SK-N-SH (cell line): ENCODE measurements around the gene TGM2. TPM values are rescaled to one million over a fixed set of nuclear protein-coding genes. Genes with fewer than 3 reads are reported as not detected.

ENCODE experiments used
- CTCF ChIA-PET: fragments of 300-600, 350-600 bp; formaldehyde crosslinking; extraction: SDS; loops from one replicate; lab custom pipeline; 2021; lab: Yijun Ruan, JAX
- POLR2A ChIA-PET: fragments of 350-600 bp; sonication (Branson Sonifier 250); formaldehyde crosslinking; extraction: SDS; loops from one replicate; lab custom pipeline; 2020; ENCODE audit warnings: antibody characterized with exemption, inconsistent platforms; lab: Yijun Ruan, JAX
- DNase-seq: peaks from one replicate; pipeline ENCODE4 v3.0.0; 2012
- H2AFZ ChIP-seq: fragments of 200-600 bp; sonication (generic); 2 replicates; pipeline ENCODE4 v1.8.1; 2016; ENCODE audit warnings: antibody characterized with exemption, mild to moderate bottlenecking, low read depth
- H3F3A ChIP-seq: fragments of 200-600 bp; sonication (generic); replicated peaks from 2 replicates; pipeline ENCODE3; 2016; ENCODE audit warnings: antibody characterized with exemption, mild to moderate bottlenecking; ENCODE audit not compliant: insufficient read depth
- H3K27ac ChIP-seq, 2 experiments: fragments of 200-500 bp in 1 of 2; fragments of 200-600 bp in 1 of 2; sonication (Bioruptor generic) in 1 of 2; sonication (generic), shearing (Covaris generic) in 1 of 2; 2 replicates each; pipeline versions ENCODE4 v1.5.1 to v1.6.1; 2014 to 2016; ENCODE audit warnings: low read depth in 2 of 2, inconsistent platforms in 1 of 2, low read length in 1 of 2, mild to moderate bottlenecking in 1 of 2, mixed read lengths in 1 of 2
- H3K27me3 ChIP-seq: fragments of 200-600 bp; sonication (generic), shearing (Covaris generic); 2 replicates; pipeline ENCODE4 v1.6.1; 2016; ENCODE audit warnings: mixed run types; ENCODE audit not compliant: insufficient read depth
- H3K36me3 ChIP-seq, 2 experiments: fragments of 200-500 bp in 1 of 2; fragments of 200-600 bp in 1 of 2; sonication (Bioruptor generic) in 1 of 2; sonication (generic) in 1 of 2; replicated peaks in 1 of 2; 2 replicates each; pipeline versions ENCODE3 to v1.5.1; 2014 to 2016; ENCODE audit warnings: low read length in 1 of 2, mild to moderate bottlenecking in 1 of 2; ENCODE audit not compliant: insufficient read depth in 2 of 2, control insufficient read depth in 1 of 2
- H3K4me1 ChIP-seq, 2 experiments: fragments of 200-500 bp in 1 of 2; fragments of 200-600 bp in 1 of 2; sonication (Bioruptor generic) in 1 of 2; sonication (generic), shearing (Covaris generic) in 1 of 2; 2 replicates each; pipeline versions ENCODE4 v1.5.1 to v1.6.1; 2014 to 2016; ENCODE audit warnings: low read depth in 1 of 2, low read length in 1 of 2, mixed run types in 1 of 2; ENCODE audit not compliant: insufficient read depth in 2 of 2, control insufficient read depth in 1 of 2
- H3K4me2 ChIP-seq: fragments of 200-600 bp; sonication (generic), shearing (Covaris generic); 2 replicates; pipeline ENCODE4 v1.6.1; 2017; ENCODE audit warnings: mixed run types
- H3K4me3 ChIP-seq, 2 experiments: fragments of 200-500 bp in 1 of 2; fragments of 200-600 bp in 1 of 2; sonication (Bioruptor generic) in 1 of 2; sonication (generic), shearing (Covaris generic) in 1 of 2; 2 replicates each; pipeline versions ENCODE4 v1.5.1 to v1.8.1; 2014 to 2016; ENCODE audit warnings: low read depth in 2 of 2, inconsistent platforms in 1 of 2, low read length in 1 of 2, mild to moderate bottlenecking in 1 of 2, mixed read lengths in 1 of 2, moderate library complexity in 1 of 2
- H3K79me2 ChIP-seq: fragments of 200-600 bp; sonication (generic); 2 replicates; pipeline ENCODE4 v1.8.1; 2017; ENCODE audit warnings: mild to moderate bottlenecking; ENCODE audit not compliant: insufficient read depth
- H3K9ac ChIP-seq: fragments of 200-600 bp; sonication (generic); 2 replicates; pipeline ENCODE4 v1.6.1; 2017; ENCODE audit warnings: mixed run types
- H3K9me2 ChIP-seq: fragments of 200-600 bp; sonication (generic); 2 replicates; pipeline ENCODE4 v1.6.1; 2017; ENCODE audit warnings: mixed run types
- H3K9me3 ChIP-seq: fragments of 200-600 bp; sonication (generic); 2 replicates; pipeline ENCODE4 v1.6.1; 2017; ENCODE audit warnings: mixed run types, mild to moderate bottlenecking, moderate library complexity
- H4K20me1 ChIP-seq: fragments of 200-600 bp; sonication (generic); 2 replicates; pipeline ENCODE4 v1.6.1; 2017; ENCODE audit warnings: mild to moderate bottlenecking, mixed run types; ENCODE audit not compliant: insufficient read depth
- EZH2phosphoT487 ChIP-seq: fragments of 200-600 bp; sonication (generic); IDR thresholded peaks from 2 replicates; pipeline ENCODE4 v1.6.1; 2017; ENCODE audit warnings: low read depth, mixed run types, mild to moderate bottlenecking, antibody characterized with exemption, moderate library complexity, borderline replicate concordance
- FOSL2 ChIP-seq: IDR thresholded peaks from 2 replicates; pipeline ENCODE4 v1.4.0; 2012; ENCODE audit warnings: low read depth, mild to moderate bottlenecking, moderate library complexity, borderline replicate concordance
- FOXJ3 ChIP-seq: sonication (generic); formaldehyde crosslinking; IDR thresholded peaks from 2 replicates; pipeline ENCODE4 v1.5.1; 2020; ENCODE audit warnings: mild to moderate bottlenecking, missing genetic modification reagents
- FOXM1 ChIP-seq: IDR thresholded peaks from 2 replicates; pipeline ENCODE4 v1.4.0; 2012; ENCODE audit warnings: low read depth, mild to moderate bottlenecking
- MEF2A ChIP-seq: IDR thresholded peaks from 2 replicates; pipeline ENCODE4 v1.4.0; 2012; ENCODE audit warnings: low read depth, borderline replicate concordance
- MXI1 ChIP-seq: IDR thresholded peaks from 2 replicates; pipeline ENCODE4 v1.6.1; 2012; ENCODE audit warnings: mild to moderate bottlenecking, low read depth, low read length, improper control_type of control experiment
- POLR2AphosphoS5 ChIP-seq: IDR thresholded peaks from 2 replicates; pipeline ENCODE4 v1.6.1; 2012; ENCODE audit warnings: low read depth, low read length
- RAD21 ChIP-seq: IDR thresholded peaks from 2 replicates; pipeline ENCODE4 v1.6.1; 2012; ENCODE audit warnings: mild to moderate bottlenecking, low read length
- RCOR1 ChIP-seq: fragments of 150-350 bp; IDR thresholded peaks from 2 replicates; pipeline ENCODE4 v1.6.1; 2017; ENCODE audit warnings: antibody characterized with exemption, low read length
- RFX5 ChIP-seq: IDR thresholded peaks from 2 replicates; pipeline ENCODE4 v1.6.1; 2012; ENCODE audit warnings: mild to moderate bottlenecking, improper control_type of control experiment, low read length
- TAF1 ChIP-seq: IDR thresholded peaks from 2 replicates; pipeline ENCODE4 v1.6.1; 2012; ENCODE audit warnings: low read depth, mild to moderate bottlenecking, low read length, moderate library complexity, borderline replicate concordance
- TEAD4 ChIP-seq: IDR thresholded peaks from 2 replicates; pipeline ENCODE4 v1.4.0; 2012; ENCODE audit warnings: mild to moderate bottlenecking, borderline replicate concordance; ENCODE audit not compliant: insufficient read depth
- USF1 ChIP-seq: IDR thresholded peaks from 2 replicates; pipeline ENCODE4 v1.4.0; 2012; ENCODE audit warnings: low read depth, borderline replicate concordance
- WGBS: methylation state at CpG from one replicate; pipeline ENCODE4 v1.1.6; 2017; ENCODE audit warnings: low lambda C conversion rate; 5-methylcytosine and 5-hydroxymethylcytosine counted together
- polyA plus RNA-seq, 3 experiments: library from polyadenylated mRNA; depleted of rRNA; stranded (reverse); fragments of >200 nt; gene quantifications; 2 replicates each; pipeline ENCODE4 v1.2.3, GENCODE V29; 2012
- TF ChIP-seq, protein P1 (sequence below): IDR thresholded peaks from 2 replicates; pipeline ENCODE4 v1.6.1; 2012; ENCODE audit warnings: mild to moderate bottlenecking, low read depth, low read length, moderate library complexity
- TF ChIP-seq, protein P2 (sequence below): IDR thresholded peaks from 2 replicates; pipeline ENCODE4; 2012

Gene TGM2
- polyA plus RNA-seq, 1 of the 3 experiments (the other 2 are of a cell fraction), result 676 TPM

- TF ChIP-seq, protein P1, sequence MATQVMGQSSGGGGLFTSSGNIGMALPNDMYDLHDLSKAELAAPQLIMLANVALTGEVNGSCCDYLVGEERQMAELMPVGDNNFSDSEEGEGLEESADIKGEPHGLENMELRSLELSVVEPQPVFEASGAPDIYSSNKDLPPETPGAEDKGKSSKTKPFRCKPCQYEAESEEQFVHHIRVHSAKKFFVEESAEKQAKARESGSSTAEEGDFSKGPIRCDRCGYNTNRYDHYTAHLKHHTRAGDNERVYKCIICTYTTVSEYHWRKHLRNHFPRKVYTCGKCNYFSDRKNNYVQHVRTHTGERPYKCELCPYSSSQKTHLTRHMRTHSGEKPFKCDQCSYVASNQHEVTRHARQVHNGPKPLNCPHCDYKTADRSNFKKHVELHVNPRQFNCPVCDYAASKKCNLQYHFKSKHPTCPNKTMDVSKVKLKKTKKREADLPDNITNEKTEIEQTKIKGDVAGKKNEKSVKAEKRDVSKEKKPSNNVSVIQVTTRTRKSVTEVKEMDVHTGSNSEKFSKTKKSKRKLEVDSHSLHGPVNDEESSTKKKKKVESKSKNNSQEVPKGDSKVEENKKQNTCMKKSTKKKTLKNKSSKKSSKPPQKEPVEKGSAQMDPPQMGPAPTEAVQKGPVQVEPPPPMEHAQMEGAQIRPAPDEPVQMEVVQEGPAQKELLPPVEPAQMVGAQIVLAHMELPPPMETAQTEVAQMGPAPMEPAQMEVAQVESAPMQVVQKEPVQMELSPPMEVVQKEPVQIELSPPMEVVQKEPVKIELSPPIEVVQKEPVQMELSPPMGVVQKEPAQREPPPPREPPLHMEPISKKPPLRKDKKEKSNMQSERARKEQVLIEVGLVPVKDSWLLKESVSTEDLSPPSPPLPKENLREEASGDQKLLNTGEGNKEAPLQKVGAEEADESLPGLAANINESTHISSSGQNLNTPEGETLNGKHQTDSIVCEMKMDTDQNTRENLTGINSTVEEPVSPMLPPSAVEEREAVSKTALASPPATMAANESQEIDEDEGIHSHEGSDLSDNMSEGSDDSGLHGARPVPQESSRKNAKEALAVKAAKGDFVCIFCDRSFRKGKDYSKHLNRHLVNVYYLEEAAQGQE, result no peak
- no peak for TF ChIP-seq MEF2A
- no peak for TF ChIP-seq TAF1
- TF ChIP-seq RAD21, result no peak
- no peak for TF ChIP-seq POLR2AphosphoS5
Measured at GRCh38 chr20:38111366-38112232, 53.5 kb downstream of the TGM2 start (continued).

DNA sequence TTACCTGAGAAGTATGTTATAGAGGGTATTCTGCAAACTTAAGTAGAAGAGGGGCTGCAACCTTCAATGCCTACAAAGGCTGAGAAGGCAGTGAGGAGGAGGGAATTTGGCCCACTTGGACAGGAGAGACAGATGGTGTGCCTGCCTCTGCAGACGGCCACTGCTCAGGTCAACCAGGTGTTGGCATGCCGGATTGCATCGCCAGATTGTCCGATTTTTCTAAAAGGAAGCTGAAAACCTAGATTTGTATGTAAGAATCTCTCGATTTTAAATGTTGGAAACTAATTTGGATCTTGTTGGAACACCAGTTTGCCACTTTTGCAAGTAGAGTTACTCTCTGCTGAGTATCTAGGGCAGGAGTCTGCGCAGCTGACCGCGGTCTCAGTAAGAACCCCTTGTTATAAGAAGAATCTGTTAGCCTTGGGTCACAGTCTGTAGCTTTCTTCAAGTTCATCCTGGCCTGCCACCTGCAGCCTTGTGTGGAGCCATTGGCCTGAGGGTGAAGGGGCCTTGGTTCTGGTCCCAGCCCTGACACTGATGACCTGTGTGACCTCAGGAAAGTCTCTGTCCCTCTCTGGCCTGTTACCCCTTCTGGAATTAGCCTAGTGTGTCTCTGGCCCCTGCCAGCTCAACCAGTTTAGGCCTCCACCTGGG lies 54.4 kb downstream of the TGM2 start:
- Histone ChIP-seq H3K9ac (peak overlapping the region; percentile 22; the same call in 1 of the 2 replicates), H3K27me3 (no peaks in the 10 kb centered on the region), H3K4me1 (peaks cover 41 to 51% of the 10 kb centered on the region in 2 experiments), H3K79me2 (no peaks in the 10 kb centered on the region), H3K9me2 (no peaks in the 10 kb centered on the region), H3K4me2 (peak overlapping the region; percentile 68), H3K36me3 (no peaks in the 10 kb centered on the region), H3K4me3 (no peak overlapping the region), H3K27ac (peak overlapping the region; percentile 96 to 98), H2AFZ (no peak overlapping the region), H3F3A (peaks cover 51% of the 10 kb centered on the region), H3K9me3 (no peaks in the 10 kb centered on the region), H4K20me1 (no peaks in the 10 kb centered on the region; the same call in 1 of the 2 replicates)
- POLR2A ChIA-PET, result interaction anchor here (2.0 kb wide), 1 partner anchor 42 kb away, joined by 6 read pairs; no protein-coding TSS in a partner anchor
- no peak for TF ChIP-seq USF1
- no peak for TF ChIP-seq TEAD4
- TF ChIP-seq FOSL2, result no peak
- TF ChIP-seq MXI1, result no peak
- TF ChIP-seq EZH2phosphoT487, result no peak
- TF ChIP-seq, protein P2, sequence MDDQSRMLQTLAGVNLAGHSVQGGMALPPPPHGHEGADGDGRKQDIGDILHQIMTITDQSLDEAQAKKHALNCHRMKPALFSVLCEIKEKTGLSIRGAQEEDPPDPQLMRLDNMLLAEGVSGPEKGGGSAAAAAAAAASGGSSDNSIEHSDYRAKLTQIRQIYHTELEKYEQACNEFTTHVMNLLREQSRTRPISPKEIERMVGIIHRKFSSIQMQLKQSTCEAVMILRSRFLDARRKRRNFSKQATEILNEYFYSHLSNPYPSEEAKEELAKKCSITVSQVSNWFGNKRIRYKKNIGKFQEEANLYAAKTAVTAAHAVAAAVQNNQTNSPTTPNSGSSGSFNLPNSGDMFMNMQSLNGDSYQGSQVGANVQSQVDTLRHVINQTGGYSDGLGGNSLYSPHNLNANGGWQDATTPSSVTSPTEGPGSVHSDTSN, result no peak
- TF ChIP-seq FOXJ3 (CRISPR knock-in tag), result no peak
- no peak for TF ChIP-seq RCOR1
- no peak for TF ChIP-seq MEF2A
- no peak for TF ChIP-seq FOXM1
- no peak for TF ChIP-seq RFX5
- no peak for DNase-seq
- CTCF ChIA-PET, result interaction anchor here (0.8 to 7.0 kb wide), 5 partner anchors 37 to 208 kb away, joined by 3 to 44 read pairs (median 4); partner anchors contain the start of gene VSTM2L
- WGBS, result 88% methylated on average over 8 of the region's 8 CpGs
